DMS153 (cell line): ENCODE results near the gene SIL1.

ENCODE experiments used
- DNase-seq: peaks from one replicate; lab custom pipeline; 2025; lab: John Stamatoyannopoulos, UW

SIL1 gene

GRCh38 chr5:138979684-138980280, 218.4 kb downstream of the SIL1 start:
- no peak for DNase-seq

GRCh38 chr5:138978581-138978980, 219.6 kb downstream of the SIL1 start:
- DNase-seq = no peak

- DNase-seq = no peak
These were observed 220.1 kb downstream of the SIL1 start for GRCh38 chr5:138978080-138978479.

GRCh38 chr5:138975098-138975847, 222.9 kb downstream of the SIL1 start:
- DNase-seq = no peak

GRCh38 chr5:138974227-138975063, 223.7 kb downstream of the SIL1 start:
- DNase-seq = no peak

GRCh38 chr5:138972836-138973235, 225.3 kb downstream of the SIL1 start:
- no peak for DNase-seq

GRCh38 chr5:138972230-138972629, 225.9 kb downstream of the SIL1 start:
- DNase-seq = no peak

- DNase-seq = no peak
These were observed 228.7 kb downstream of the SIL1 start for GRCh38 chr5:138969323-138970002.

GRCh38 chr5:138968601-138969000, 229.6 kb downstream of the SIL1 start:
- no peak for DNase-seq

GRCh38 chr5:138967791-138968448, 230.2 kb downstream of the SIL1 start:
- peak; percentile 56 for DNase-seq

- no peak for DNase-seq
These were observed 231.8 kb downstream of the SIL1 start for GRCh38 chr5:138966236-138966985.

- no peak for DNase-seq
These were observed 232.5 kb downstream of the SIL1 start for GRCh38 chr5:138965626-138966025.

- DNase-seq = no peak
These were observed 233.4 kb downstream of the SIL1 start for GRCh38 chr5:138964647-138965201.

GRCh38 chr5:138963763-138964371, 234.3 kb downstream of the SIL1 start:
- no peak for DNase-seq

GRCh38 chr5:138962614-138963370, 235.4 kb downstream of the SIL1 start:
- no peak for DNase-seq

GRCh38 chr5:138961729-138962128, 236.4 kb downstream of the SIL1 start:
- DNase-seq = no peak

GRCh38 chr5:138961221-138961620, 236.9 kb downstream of the SIL1 start:
- no peak for DNase-seq

GRCh38 chr5:138960145-138960692, 237.9 kb downstream of the SIL1 start:
- DNase-seq = peak; percentile 91

- DNase-seq = no peak
These were observed 241.4 kb downstream of the SIL1 start for GRCh38 chr5:138956801-138957200.
